ENCODE measurements around the gene PIGQ.

- TF ChIP-seq CTCF (IDR thresholded peaks at IDR 0.05) (no peak), POLR2A (IDR thresholded peaks at IDR 0.05) (no peak)
Observed at GRCh38 chr16:566475-567372, 3.0 kb upstream of the PIGQ start, which contains the start of gene NHLRC4.

All from ovary (tissue), 3 donors.